AG04450 (cell line): ENCODE data around the gene OR51B4. TPM values are rescaled to one million over a fixed set of nuclear protein-coding genes. Genes with fewer than 3 reads are reported as not detected.

Source experiments
- CTCF ChIA-PET: fragments of 300-600, 350-600 bp; formaldehyde crosslinking; extraction: SDS; loops from one replicate; lab custom pipeline; 2022; ENCODE audit warnings: antibody characterized with exemption, inconsistent platforms; lab: Charles Lee
- POLR2A ChIA-PET: fragments of 350-600 bp; formaldehyde crosslinking; extraction: SDS; loops from one replicate; lab custom pipeline; 2021; ENCODE audit warnings: antibody characterized with exemption, inconsistent platforms; lab: Yijun Ruan, JAX
- DNase-seq: peaks from one replicate; pipeline ENCODE4 v3.0.0-alpha.2; 2011; ENCODE audit warnings: low read depth, low spot score
- H3K27ac ChIP-seq: one replicate; pipeline ENCODE4 v1.5.1; 2012; ENCODE audit warnings: low read depth, low read length, control low read depth
- H3K27me3 ChIP-seq: one replicate; pipeline ENCODE4 v1.6.0; 2012; ENCODE audit warnings: low read length; ENCODE audit not compliant: control insufficient read depth, insufficient read depth
- H3K4me3 ChIP-seq: 2 replicates; pipeline ENCODE4 v1.5.1; 2011; ENCODE audit warnings: mild to moderate bottlenecking, low read depth, low read length, control low read depth
- H3K9me3 ChIP-seq: 2 replicates; pipeline ENCODE4 v1.5.1; 2012; ENCODE audit warnings: low read length; ENCODE audit not compliant: control insufficient read depth, insufficient read depth
- CTCF ChIP-seq: IDR thresholded peaks from 2 replicates; pipeline ENCODE4 v1.5.1; 2011; ENCODE audit warnings: low read depth, low read length, control low read depth, inconsistent platforms
- polyA minus RNA-seq: library from RNA; depleted of rRNA, polyadenylated mRNA; stranded (reverse); fragments of >200 nt; gene quantifications from 2 replicates; pipeline ENCODE4 v1.2.3, GENCODE V29; 2011; rRNA and poly(A)+ RNA removed
- polyA plus RNA-seq: library from polyadenylated mRNA; depleted of rRNA; stranded (reverse); fragments of >200 nt; gene quantifications from 2 replicates; pipeline ENCODE4 v1.2.3, GENCODE V29; 2011; rRNA removed

OR51B4 gene
- polyA plus RNA-seq: 0.67 and 0.82 TPM in 2 replicates
- 0.74 and 1.4 TPM in 2 replicates for polyA minus RNA-seq

GRCh38 chr11:5301846-5302245 lies at the start of gene OR51B4:
Gene OR51B4 (minus strand): TSS chr11:5301946. CDS start chr11:5301946, 0 bp downstream.
- ChIA-PET POLR2A (no interaction called here), CTCF (no interaction called here)
- no peaks in the 10 kb centered on the region for H3K9me3 ChIP-seq
- no peak for TF ChIP-seq CTCF
- H3K27me3 ChIP-seq: no peaks in the 10 kb centered on the region
- DNase-seq: no peak
- H3K4me3 ChIP-seq: no peak within 1 kb of the TSS
- no peak within 1 kb of the TSS for H3K27ac ChIP-seq

- DNase-seq: no peak
- H3K4me3 ChIP-seq: no peak within 1 kb of the TSS
- POLR2A ChIA-PET: no interaction called here
Observed at GRCh38 chr11:5351208-5351607, 49.5 kb upstream of the OR51B4 start, which contains the start of gene OR51B6. Gene OR51B6 (plus strand): TSS chr11:5351508. CDS start chr11:5351508, 0 bp downstream.

GRCh38 chr11:5349550-5349949 lies 47.8 kb upstream of the OR51B4 start:
- POLR2A ChIA-PET: no interaction called here
- no peak for TF ChIP-seq CTCF
- no peak for DNase-seq
- no peak overlapping the region for H3K27ac ChIP-seq
- H3K27me3 ChIP-seq: no peaks in the 10 kb centered on the region
- no peak overlapping the region for H3K4me3 ChIP-seq
- no peaks in the 10 kb centered on the region for H3K9me3 ChIP-seq
- CTCF ChIA-PET: interaction anchor here (1.3 kb wide), 1 partner anchor 145 kb away, joined by 6 read pairs; no protein-coding TSS in a partner anchor

More at GRCh38 chr11:5351208-5351607, 49.5 kb upstream of the OR51B4 start, which contains the start of gene OR51B6:
- no peak within 1 kb of the TSS for H3K27ac ChIP-seq
- TF ChIP-seq CTCF: no peak
- no peaks in the 10 kb centered on the region for H3K27me3 ChIP-seq
- no peaks in the 10 kb centered on the region for H3K9me3 ChIP-seq
- CTCF ChIA-PET: no interaction called here

GRCh38 chr11:5348551-5349194 lies 46.9 kb upstream of the OR51B4 start:
- TF ChIP-seq CTCF: no peak
- no peaks in the 10 kb centered on the region for H3K27me3 ChIP-seq
- H3K9me3 ChIP-seq: no peaks in the 10 kb centered on the region
- no peak for DNase-seq
- POLR2A ChIA-PET: no interaction called here
- CTCF ChIA-PET: no interaction called here
- no peak overlapping the region for H3K4me3 ChIP-seq
- no peak overlapping the region for H3K27ac ChIP-seq

- no peak for DNase-seq
- CTCF ChIA-PET: interaction anchor here (0.8 to 1.2 kb wide), 3 partner anchors 35 to 141 kb away, joined by 3 to 6 read pairs (median 3); no protein-coding TSS in a partner anchor
- H3K9me3 ChIP-seq: no peaks in the 10 kb centered on the region
- POLR2A ChIA-PET: no interaction called here
- TF ChIP-seq CTCF: no peak
- H3K27me3 ChIP-seq: no peaks in the 10 kb centered on the region
- H3K4me3 ChIP-seq: no peak overlapping the region
- no peak overlapping the region for H3K27ac ChIP-seq
Observed at GRCh38 chr11:5345831-5346230, 44.1 kb upstream of the OR51B4 start.
